Measurements from ENCODE around the gene ECI1. TPM values are rescaled to one million over a fixed set of nuclear protein-coding genes. Genes with fewer than 3 reads are reported as not detected.

The ECI1 gene
- total RNA-seq, 1 donor from 2014 or later: 39.7 TPM

GRCh38 chr16:2287916-2288547 is 36.6 kb upstream of the ECI1 start:
- H3K4me2 ChIP-seq: no peak overlapping the region
- H3K4me3 ChIP-seq: no peak overlapping the region
- Mint-ChIP-seq H3K27me3 (ENCODE audit: insufficient read depth, low read depth) (peaks cover 2% of the 10 kb centered on the region), H3K27ac (no peak overlapping the region), H3K36me3 (peaks cover 3% of the 10 kb centered on the region), H3K9me3 (no peaks in the 10 kb centered on the region), H3K4me1 (no peaks in the 10 kb centered on the region), H3K4me3 (no peak overlapping the region)
- H3K36me3 ChIP-seq: no peaks in the 10 kb centered on the region
- no peaks in the 10 kb centered on the region for H3K79me2 ChIP-seq (ENCODE audit: low read depth)
- no peak overlapping the region for H3K27ac ChIP-seq
- no peaks in the 10 kb centered on the region for H3K4me1 ChIP-seq
- no peak overlapping the region for H3K9ac ChIP-seq
- no peaks in the 10 kb centered on the region for H3F3A ChIP-seq (ENCODE audit: low read depth)
- no peaks in the 10 kb centered on the region for H3K9me3 ChIP-seq (ENCODE audit: low read depth)
- H2AFZ ChIP-seq (replicated peaks): no peak overlapping the region
- H4K20me1 ChIP-seq (ENCODE audit: low read depth): no peaks in the 10 kb centered on the region
- H3K27me3 ChIP-seq: no peaks in the 10 kb centered on the region
- TF ChIP-seq EZH2phosphoT487 (IDR thresholded peaks at IDR 0.05) (no peak), CTCF (IDR thresholded peaks at IDR 0.05) (no peak), EZH2 (IDR thresholded peaks at IDR 0.05) (no peak)
- DNase-seq (ENCODE audit: low spot score): no peak

GRCh38 chr16:2286550-2286949 is 35.2 kb upstream of the ECI1 start:
- no peaks in the 10 kb centered on the region for H3K4me1 ChIP-seq
- H3K4me3 ChIP-seq: no peak overlapping the region
- no peak for DNase-seq (ENCODE audit: low spot score)
- no peak overlapping the region for H3K9ac ChIP-seq
- no peak overlapping the region for H3K4me2 ChIP-seq
- no peak overlapping the region for H2AFZ ChIP-seq (replicated peaks)
- Mint-ChIP-seq H3K9me3 (no peaks in the 10 kb centered on the region), H3K36me3 (peaks cover 3% of the 10 kb centered on the region), H3K4me1 (no peaks in the 10 kb centered on the region), H3K27me3 (ENCODE audit: insufficient read depth, low read depth) (peaks cover 2% of the 10 kb centered on the region), H3K27ac (no peak overlapping the region), H3K4me3 (no peak overlapping the region)
- no peak overlapping the region for H3K27ac ChIP-seq
- TF ChIP-seq EZH2phosphoT487 (IDR thresholded peaks at IDR 0.05) (no peak), CTCF (IDR thresholded peaks at IDR 0.05) (no peak), EZH2 (IDR thresholded peaks at IDR 0.05) (no peak)
- H3K27me3 ChIP-seq: no peaks in the 10 kb centered on the region
- no peaks in the 10 kb centered on the region for H3K9me3 ChIP-seq (ENCODE audit: low read depth)
- no peaks in the 10 kb centered on the region for H3K79me2 ChIP-seq (ENCODE audit: low read depth)
- H4K20me1 ChIP-seq (ENCODE audit: low read depth): no peaks in the 10 kb centered on the region
- no peaks in the 10 kb centered on the region for H3K36me3 ChIP-seq
- no peaks in the 10 kb centered on the region for H3F3A ChIP-seq (ENCODE audit: low read depth)

GRCh38 chr16:2285731-2286191 is 34.4 kb upstream of the ECI1 start:
- Histone ChIP-seq H3K4me2 (no peak overlapping the region), H2AFZ (replicated peaks) (no peak overlapping the region), H3K27ac (no peak overlapping the region), H3F3A (ENCODE audit: low read depth) (no peaks in the 10 kb centered on the region), H3K36me3 (no peaks in the 10 kb centered on the region), H3K4me3 (no peak overlapping the region), H3K79me2 (ENCODE audit: low read depth) (no peaks in the 10 kb centered on the region), H4K20me1 (ENCODE audit: low read depth) (no peaks in the 10 kb centered on the region), H3K9ac (no peak overlapping the region), H3K4me1 (no peaks in the 10 kb centered on the region), H3K27me3 (no peaks in the 10 kb centered on the region), H3K9me3 (ENCODE audit: low read depth) (no peaks in the 10 kb centered on the region)
- peaks cover 3% of the 10 kb centered on the region for H3K36me3 Mint-ChIP-seq
- no peak overlapping the region for H3K27ac Mint-ChIP-seq
- no peaks in the 10 kb centered on the region for H3K4me1 Mint-ChIP-seq
- no peak for DNase-seq (ENCODE audit: low spot score)
- TF ChIP-seq EZH2phosphoT487 (IDR thresholded peaks at IDR 0.05) (no peak), EZH2 (IDR thresholded peaks at IDR 0.05) (no peak), CTCF (IDR thresholded peaks at IDR 0.05) (no peak)
- no peak overlapping the region for H3K4me3 Mint-ChIP-seq
- no peaks in the 10 kb centered on the region for H3K9me3 Mint-ChIP-seq
- peaks cover 2% of the 10 kb centered on the region for H3K27me3 Mint-ChIP-seq (ENCODE audit: insufficient read depth, low read depth)

All from neural progenitor cell (in vitro differentiated cells).